Pancreas (tissue), 10 donors: ENCODE data around the gene CRYL1. TPM values are rescaled to one million over a fixed set of nuclear protein-coding genes. Genes with fewer than 3 reads are reported as not detected.

Source experiments
- ATAC-seq, 4 donors: fragments of 200-7000 bp; cut with Tn5 transposase; one replicate each; pipeline versions ENCODE4 v1.8.0 to v1.9.1; 2020; ENCODE audit warnings: mild to moderate bottlenecking in 4 of 4, moderate library complexity in 4 of 4
- DNase-seq, 6 donors: peaks; one replicate each; pipeline ENCODE4 v3.0.0-alpha.2; 2020
- FAIRE-seq: peaks from 2 replicates; lab custom pipeline; 2012; peaks lifted over from hg19 to GRCh38; lab: Jason Lieb, UNC
- H3K27ac ChIP-seq, 4 donors: fragments of 200-600 bp; sonication (generic); 1 replicate in 3 of 4; 2 replicates in 1 of 4; pipeline versions ENCODE4 v1.5.0 to v1.8.0; 2020
- H3K27me3 ChIP-seq, 4 donors: fragments of 200-600 bp; one replicate each; pipeline ENCODE4 v1.8.0; 2021
- H3K36me3 ChIP-seq, 3 donors: fragments of 200-600 bp; sonication (generic) in 1 of 3; one replicate each; pipeline versions ENCODE4 v1.5.0 to v1.8.0; 2020 to 2021
- H3K4me1 ChIP-seq, 3 donors: fragments of 200-600 bp; one replicate each; pipeline ENCODE4 v1.8.0; 2021
- H3K4me3 ChIP-seq, 4 donors: fragments of 200-600 bp; sonication (generic) in 2 of 4; one replicate each; pipeline versions ENCODE4 v1.5.0 to v1.8.0; 2020 to 2021
- H3K9me3 ChIP-seq, 4 donors: fragments of 200-600 bp; one replicate each; pipeline ENCODE4 v1.8.0; 2021
- CTCF ChIP-seq, 4 donors: fragments of 200-600 bp; sonication (generic) in 3 of 4; IDR thresholded peaks; one replicate each; pipeline versions ENCODE4 v1.5.0 to v1.8.0; 2021; ENCODE audit warnings: antibody characterized with exemption in 4 of 4
- WGBS, 2 donors: extraction: QIAGEN DNeasy Blood & Tissue Kit; methylation state at CpG; one replicate each; pipeline ENCODE4 v1.1.7; 2013; 5-methylcytosine and 5-hydroxymethylcytosine counted together
- intact Hi-C, 3 donors: fragments of 100-400 bp; cut with DNase I; formaldehyde crosslinking; loops; one replicate each; pipeline versions ENCODE4 v1.11.1 to v1.14.2; 2022
- polyA plus RNA-seq, 2 donors: library from polyadenylated mRNA; stranded (reverse); fragments of 200-250 nt; gene quantifications; one replicate each; pipeline ENCODE4 v1.2.3, GENCODE V29; 2013
- total RNA-seq, 6 donors: library from RNA; stranded (reverse); fragmentation: NEBNext Ultra II Directional in 4 of 6; extraction: Animal tissue kit (Norgen Biotek cat#: 25700) in 4 of 6; gene quantifications; one replicate each; pipeline versions ENCODE4 v1.2.1 to v1.2.4, GENCODE V29; 2021 to 2023
- donor health status: healthy with polysubstance abuse.
- donor health status: DM: no; HTN: no; CAD: no; lungs with moderate emphysema.
- donor health status: DM: no; HTN: no; CAD: no.
- donor health status: control.
- donor health status: control.
- donor health status: Bipolar disorder and iron deficiency.
- donor health status: DM: yes; HTN: yes; CAD: no.
- donor health status: DM: no; HTN: no; CAD: no.
- donor health status: DM: no; HTN: no; CAD: no.
- donor health status: DM: yes; HTN: yes; CAD: no.

The CRYL1 gene
- total and polyA plus RNA-seq, 8 donors: 12.8 to 31.7 (median 19.3) TPM

- no peaks in the 10 kb centered on the region for H3K9me3 ChIP-seq
Observed at GRCh38 chr13:20393273-20394168, 132.1 kb downstream of the CRYL1 start.

GRCh38 chr13:20392530-20392929, 133.1 kb downstream of the CRYL1 start:
- ATAC-seq (no peak), DNase-seq (no peak), FAIRE-seq (no peak)
- Histone ChIP-seq H3K9me3 (no peaks in the 10 kb centered on the region), H3K27me3 (no peaks in the 10 kb centered on the region), H3K27ac (no peak overlapping the region), H3K36me3 (no peaks in the 10 kb centered on the region), H3K4me1 (no peaks in the 10 kb centered on the region), H3K4me3 (no peak overlapping the region)
- intact Hi-C loops: no loop called here
- 86 to 96% methylated on average over 4 of the region's 4 CpGs for WGBS, 2 donors
- TF ChIP-seq CTCF (IDR thresholded peaks at IDR 0.05): no peak

More at GRCh38 chr13:20393273-20394168, 132.1 kb downstream of the CRYL1 start:
- H3K36me3 ChIP-seq: no peaks in the 10 kb centered on the region
- no peaks in the 10 kb centered on the region for H3K27me3 ChIP-seq
- no peak overlapping the region for H3K27ac ChIP-seq
- no peak overlapping the region for H3K4me3 ChIP-seq
- WGBS, 2 donors: 92 to 97% methylated on average over 10 of the region's 10 CpGs
- DNase-seq (no peak), ATAC-seq (no peak), FAIRE-seq (no peak)
- no peaks in the 10 kb centered on the region for H3K4me1 ChIP-seq
- intact Hi-C loops: no loop called here
- TF ChIP-seq CTCF (IDR thresholded peaks at IDR 0.05): no peak

DNA sequence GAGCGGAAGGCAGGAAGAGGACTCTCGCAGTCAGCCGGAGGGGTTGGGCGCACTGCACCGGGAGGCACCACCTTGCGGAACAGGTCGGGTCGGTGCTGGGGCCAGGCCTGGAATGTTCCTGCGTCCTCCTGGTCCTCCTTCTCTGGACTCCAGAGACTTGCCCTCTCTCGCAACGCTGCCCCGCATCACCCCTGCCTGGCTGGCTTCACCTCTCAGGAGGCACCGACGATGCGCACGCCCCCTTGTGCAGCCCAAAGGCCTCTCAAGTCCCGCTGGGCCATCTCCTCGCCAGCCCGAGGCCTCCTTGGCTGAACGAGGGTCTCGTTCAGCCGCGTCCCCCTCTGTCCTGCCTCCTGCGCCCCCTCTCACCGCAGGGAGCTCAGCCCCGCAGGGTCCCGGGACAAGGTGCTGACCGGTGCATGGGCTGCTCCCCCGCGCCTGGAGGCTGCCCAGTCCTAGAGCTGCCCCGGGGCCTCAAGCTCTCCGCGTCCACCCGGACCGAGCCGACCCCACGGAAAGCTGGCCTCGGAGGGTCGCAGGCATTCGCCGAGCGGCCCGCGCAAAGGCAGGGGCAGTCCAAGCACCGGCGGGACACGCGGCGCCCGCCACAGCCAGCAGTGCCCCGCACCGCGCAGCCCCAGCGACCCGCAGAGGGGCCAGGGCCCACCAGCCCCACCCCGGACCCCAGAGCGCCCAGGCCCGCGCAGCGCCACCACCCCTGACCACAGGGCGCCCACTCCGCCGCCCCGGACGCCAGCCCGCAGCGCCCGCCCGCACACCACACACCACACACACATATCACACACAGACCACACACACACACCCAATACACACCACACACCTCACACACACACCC, 133.8 kb downstream of the CRYL1 start:
- no peak overlapping the region for H3K27ac ChIP-seq
- ATAC-seq: no peak
- FAIRE-seq: no peak
- no peaks in the 10 kb centered on the region for H3K9me3 ChIP-seq
- no peaks in the 10 kb centered on the region for H3K4me1 ChIP-seq
- intact Hi-C loops: no loop called here
- H3K36me3 ChIP-seq: no peaks in the 10 kb centered on the region
- DNase-seq: peak in 1 of 6 donors; percentile 76
- H3K4me3 ChIP-seq: no peak overlapping the region
- no peaks in the 10 kb centered on the region for H3K27me3 ChIP-seq
- WGBS, 2 donors: 90 to 94% methylated on average over 34 to 67 of the region's 69 CpGs
- TF ChIP-seq CTCF (IDR thresholded peaks at IDR 0.05): no peak

GRCh38 chr13:20390526-20391175, 135.0 kb downstream of the CRYL1 start:
- FAIRE-seq (no peak), ATAC-seq (no peak), DNase-seq (no peak)
- Histone ChIP-seq H3K4me1 (no peaks in the 10 kb centered on the region), H3K4me3 (no peak overlapping the region), H3K36me3 (no peaks in the 10 kb centered on the region), H3K27ac (no peak overlapping the region), H3K27me3 (no peaks in the 10 kb centered on the region), H3K9me3 (no peaks in the 10 kb centered on the region)
- TF ChIP-seq CTCF (IDR thresholded peaks at IDR 0.05): no peak
- 87 to 89% methylated on average over 23 to 26 of the region's 26 CpGs for WGBS, 2 donors
- intact Hi-C loops: no loop called here
